ENCODE data around the gene MEOX2. TPM values are rescaled to one million over a fixed set of nuclear protein-coding genes. Genes with fewer than 3 reads are reported as not detected.

MEOX2 gene
- polyA plus RNA-seq, 2 of the 4 experiments (the other 2 are of a cell fraction): not detected

DNA sequence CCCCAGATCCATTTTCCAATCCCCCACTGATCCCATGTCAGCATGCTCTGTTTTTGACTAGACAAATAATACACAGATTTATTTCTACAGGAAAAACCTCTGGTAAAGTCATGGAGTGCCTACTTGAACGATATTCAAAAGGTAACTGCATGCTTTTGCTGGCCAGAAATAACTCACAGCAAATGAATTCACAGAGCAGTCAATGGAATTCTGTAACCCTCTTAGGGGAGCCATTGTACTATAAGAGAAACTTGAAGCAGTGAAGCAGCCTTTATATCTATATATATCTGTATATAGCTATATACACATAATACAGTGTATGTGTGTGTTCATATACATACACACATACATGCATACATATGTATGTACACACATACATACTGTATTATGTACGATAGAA, 29.0 kb upstream of the MEOX2 start:
- Histone ChIP-seq H3K4me1 (no peaks in the 10 kb centered on the region), H3K27ac (no peak overlapping the region), H3K9me3 (no peaks in the 10 kb centered on the region), H3K4me3 (no peak overlapping the region), H3K4me2 (no peak overlapping the region)
- DNase-seq (ENCODE audit: low read depth in 1 of 2, low spot score in 1 of 2) (no peak), FAIRE-seq (no peak), ATAC-seq (no peak)
- POLR2A ChIA-PET: no interaction called here
- whole genome bisulfite sequencing (ENCODE audit: missing lambda C conversion rate): 22% methylated on average over 2 of the region's 2 CpGs
- CTCF ChIA-PET: no interaction called here
- TF ChIP-seq FOSB (CRISPR knock-in tag; IDR thresholded peaks at IDR 0.05) (no peak), TP53 (CRISPR knock-in tag; IDR thresholded peaks at IDR 0.05) (no peak), HOXB13 (CRISPR knock-in tag; IDR thresholded peaks at IDR 0.05; ENCODE audit: low read depth) (no peak), RFX5 (IDR thresholded peaks at IDR 0.05) (no peak), JUNB (IDR thresholded peaks at IDR 0.05) (no peak), CBX2 (IDR thresholded peaks at IDR 0.05; ENCODE audit: borderline replicate concordance, low read depth) (no peak), HEYL (CRISPR knock-in tag; IDR thresholded peaks at IDR 0.05) (no peak)
- TF ChIP-seq, protein P1, sequence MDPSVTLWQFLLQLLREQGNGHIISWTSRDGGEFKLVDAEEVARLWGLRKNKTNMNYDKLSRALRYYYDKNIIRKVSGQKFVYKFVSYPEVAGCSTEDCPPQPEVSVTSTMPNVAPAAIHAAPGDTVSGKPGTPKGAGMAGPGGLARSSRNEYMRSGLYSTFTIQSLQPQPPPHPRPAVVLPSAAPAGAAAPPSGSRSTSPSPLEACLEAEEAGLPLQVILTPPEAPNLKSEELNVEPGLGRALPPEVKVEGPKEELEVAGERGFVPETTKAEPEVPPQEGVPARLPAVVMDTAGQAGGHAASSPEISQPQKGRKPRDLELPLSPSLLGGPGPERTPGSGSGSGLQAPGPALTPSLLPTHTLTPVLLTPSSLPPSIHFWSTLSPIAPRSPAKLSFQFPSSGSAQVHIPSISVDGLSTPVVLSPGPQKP (IDR thresholded peaks at IDR 0.05; ENCODE audit: low read depth, low read length): no peak

DNA sequence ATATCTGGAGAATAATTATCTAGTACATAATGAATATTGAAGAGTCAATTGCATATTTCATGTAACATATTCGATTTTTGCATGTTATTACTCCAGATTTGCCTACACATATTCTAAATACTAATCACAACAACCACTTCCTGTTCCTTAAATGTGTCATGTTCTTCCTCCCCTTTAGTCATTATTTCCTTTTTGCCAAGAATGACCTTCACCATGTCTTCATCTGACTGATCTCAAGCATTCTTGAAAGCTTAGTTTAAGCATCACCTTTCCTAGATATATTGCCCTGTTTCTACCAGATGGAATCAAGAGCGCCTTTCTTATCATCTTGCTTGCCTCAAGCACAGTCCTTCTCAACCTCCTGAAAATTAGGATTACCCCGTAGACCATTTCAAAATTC, 23.5 kb upstream of the MEOX2 start:
- no peaks in the 10 kb centered on the region for H3K4me1 ChIP-seq
- ChIA-PET POLR2A (no interaction called here), CTCF (interaction anchor here (1.2 kb wide), 1 partner anchor 11 kb away, joined by 3 read pairs; no protein-coding TSS in a partner anchor)
- no peak overlapping the region for H3K27ac ChIP-seq
- 31% methylated on average over 3 of the region's 3 CpGs for WGBS (ENCODE audit: missing lambda C conversion rate)
- DNase-seq (ENCODE audit: low read depth in 1 of 2, low spot score in 1 of 2) (no peak), FAIRE-seq (no peak), ATAC-seq (no peak)
- TF ChIP-seq EHMT2 (IDR thresholded peaks at IDR 0.05; ENCODE audit: low read depth) (no peak), JUNB (IDR thresholded peaks at IDR 0.05) (no peak), RCOR1 (IDR thresholded peaks at IDR 0.05; ENCODE audit: low read depth, low read length) (no peak), NFE2L2 (conservative IDR thresholded peaks at IDR 0.05; ENCODE audit: low read length) (no peak), KDM5A (IDR thresholded peaks at IDR 0.05) (no peak), ZFP36 (IDR thresholded peaks at IDR 0.05; ENCODE audit: borderline replicate concordance, partially characterized antibody) (no peak), MAFK (IDR thresholded peaks at IDR 0.05; ENCODE audit: partially characterized antibody) (no peak)
- TF ChIP-seq, protein P2, sequence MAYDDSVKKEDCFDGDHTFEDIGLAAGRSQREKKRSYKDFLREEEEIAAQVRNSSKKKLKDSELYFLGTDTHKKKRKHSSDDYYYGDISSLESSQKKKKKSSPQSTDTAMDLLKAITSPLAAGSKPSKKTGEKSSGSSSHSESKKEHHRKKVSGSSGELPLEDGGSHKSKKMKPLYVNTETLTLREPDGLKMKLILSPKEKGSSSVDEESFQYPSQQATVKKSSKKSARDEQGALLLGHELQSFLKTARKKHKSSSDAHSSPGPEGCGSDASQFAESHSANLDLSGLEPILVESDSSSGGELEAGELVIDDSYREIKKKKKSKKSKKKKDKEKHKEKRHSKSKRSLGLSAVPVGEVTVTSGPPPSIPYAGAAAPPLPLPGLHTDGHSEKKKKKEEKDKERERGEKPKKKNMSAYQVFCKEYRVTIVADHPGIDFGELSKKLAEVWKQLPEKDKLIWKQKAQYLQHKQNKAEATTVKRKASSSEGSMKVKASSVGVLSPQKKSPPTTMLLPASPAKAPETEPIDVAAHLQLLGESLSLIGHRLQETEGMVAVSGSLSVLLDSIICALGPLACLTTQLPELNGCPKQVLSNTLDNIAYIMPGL (CRISPR knock-in tag; IDR thresholded peaks at IDR 0.05; ENCODE audit: borderline replicate concordance): no peak
- H3K4me3 ChIP-seq: no peak overlapping the region
- H3K9me3 ChIP-seq: no peaks in the 10 kb centered on the region
- H3K4me2 ChIP-seq: no peak overlapping the region

DNA sequence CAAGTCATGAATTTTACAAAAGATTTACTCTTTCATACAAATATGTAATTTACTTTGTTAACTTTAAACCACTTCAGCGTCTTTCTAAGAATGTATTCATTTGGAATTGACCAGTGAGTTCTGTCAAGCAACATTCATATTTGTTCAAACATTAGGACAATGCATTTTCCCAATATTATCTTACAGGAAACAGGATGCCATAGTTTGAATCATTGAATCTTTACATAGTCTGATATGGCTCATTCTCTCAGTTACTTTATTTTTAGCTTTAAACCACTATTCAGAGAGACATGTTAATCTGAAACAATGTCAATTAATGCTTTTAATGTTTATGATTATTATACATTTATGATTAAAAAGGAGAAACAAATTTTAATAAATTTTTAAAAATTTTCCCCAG, 21.1 kb upstream of the MEOX2 start:
- no peak overlapping the region for H3K4me2 ChIP-seq
- ATAC-seq (no peak), FAIRE-seq (no peak), DNase-seq (ENCODE audit: low read depth in 1 of 2, low spot score in 1 of 2) (no peak)
- H3K9me3 ChIP-seq: no peaks in the 10 kb centered on the region
- WGBS (ENCODE audit: missing lambda C conversion rate): 6% methylated on average over 1 of the region's 1 CpG
- H3K27ac ChIP-seq: no peak overlapping the region
- CTCF ChIA-PET: no interaction called here
- H3K4me3 ChIP-seq: no peak overlapping the region
- no peak for TF ChIP-seq JUN (IDR thresholded peaks at IDR 0.05)
- TF ChIP-seq RNF2 (IDR thresholded peaks at IDR 0.05; ENCODE audit: borderline replicate concordance, low read depth): no peak
- TF ChIP-seq, protein P3, sequence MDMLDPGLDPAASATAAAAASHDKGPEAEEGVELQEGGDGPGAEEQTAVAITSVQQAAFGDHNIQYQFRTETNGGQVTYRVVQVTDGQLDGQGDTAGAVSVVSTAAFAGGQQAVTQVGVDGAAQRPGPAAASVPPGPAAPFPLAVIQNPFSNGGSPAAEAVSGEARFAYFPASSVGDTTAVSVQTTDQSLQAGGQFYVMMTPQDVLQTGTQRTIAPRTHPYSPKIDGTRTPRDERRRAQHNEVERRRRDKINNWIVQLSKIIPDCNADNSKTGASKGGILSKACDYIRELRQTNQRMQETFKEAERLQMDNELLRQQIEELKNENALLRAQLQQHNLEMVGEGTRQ (IDR thresholded peaks at IDR 0.05): no peak
- TF ChIP-seq JUNB (IDR thresholded peaks at IDR 0.05): no peak
- TF ChIP-seq FOXS1 (CRISPR knock-in tag; IDR thresholded peaks at IDR 0.05): no peak
- TF ChIP-seq MYC (IDR thresholded peaks at IDR 0.05; ENCODE audit: borderline replicate concordance, low read length): no peak
- TF ChIP-seq HOXB5 (CRISPR knock-in tag; IDR thresholded peaks at IDR 0.05): no peak
- no peak for TF ChIP-seq CHD4 (IDR thresholded peaks at IDR 0.05; ENCODE audit: borderline replicate concordance)
- TF ChIP-seq RAD21 (conservative IDR thresholded peaks at IDR 0.05 in 1 of 2, IDR thresholded peaks at IDR 0.05 in 1 of 2): no peak
- no peak for TF ChIP-seq EHF (CRISPR knock-in tag; IDR thresholded peaks at IDR 0.05)
- no peak for TF ChIP-seq MAZ (IDR thresholded peaks at IDR 0.05; ENCODE audit: borderline replicate concordance, low read depth, low read length)
- no peak for TF ChIP-seq ESRRA (IDR thresholded peaks at IDR 0.05; ENCODE audit: borderline replicate concordance, low read length)
- no peak for TF ChIP-seq NR3C1 (IDR thresholded peaks at IDR 0.05)
- TF ChIP-seq TFCP2L1 (CRISPR knock-in tag; IDR thresholded peaks at IDR 0.05): no peak
- no peak for TF ChIP-seq ZC3H11A (IDR thresholded peaks at IDR 0.05)
- TF ChIP-seq, protein P4, sequence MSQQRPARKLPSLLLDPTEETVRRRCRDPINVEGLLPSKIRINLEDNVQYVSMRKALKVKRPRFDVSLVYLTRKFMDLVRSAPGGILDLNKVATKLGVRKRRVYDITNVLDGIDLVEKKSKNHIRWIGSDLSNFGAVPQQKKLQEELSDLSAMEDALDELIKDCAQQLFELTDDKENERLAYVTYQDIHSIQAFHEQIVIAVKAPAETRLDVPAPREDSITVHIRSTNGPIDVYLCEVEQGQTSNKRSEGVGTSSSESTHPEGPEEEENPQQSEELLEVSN (IDR thresholded peaks at IDR 0.05; ENCODE audit: borderline replicate concordance, low read depth): no peak
- TF ChIP-seq, protein P5, sequence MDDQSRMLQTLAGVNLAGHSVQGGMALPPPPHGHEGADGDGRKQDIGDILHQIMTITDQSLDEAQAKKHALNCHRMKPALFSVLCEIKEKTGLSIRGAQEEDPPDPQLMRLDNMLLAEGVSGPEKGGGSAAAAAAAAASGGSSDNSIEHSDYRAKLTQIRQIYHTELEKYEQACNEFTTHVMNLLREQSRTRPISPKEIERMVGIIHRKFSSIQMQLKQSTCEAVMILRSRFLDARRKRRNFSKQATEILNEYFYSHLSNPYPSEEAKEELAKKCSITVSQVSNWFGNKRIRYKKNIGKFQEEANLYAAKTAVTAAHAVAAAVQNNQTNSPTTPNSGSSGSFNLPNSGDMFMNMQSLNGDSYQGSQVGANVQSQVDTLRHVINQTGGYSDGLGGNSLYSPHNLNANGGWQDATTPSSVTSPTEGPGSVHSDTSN (IDR thresholded peaks at IDR 0.05): no peak
- POLR2A ChIA-PET: no interaction called here
- H3K4me1 ChIP-seq: no peaks in the 10 kb centered on the region

All from A549 (cell line).